ENCODE measurements around the gene EEF1AKMT3.

- TF ChIP-seq, protein P1, sequence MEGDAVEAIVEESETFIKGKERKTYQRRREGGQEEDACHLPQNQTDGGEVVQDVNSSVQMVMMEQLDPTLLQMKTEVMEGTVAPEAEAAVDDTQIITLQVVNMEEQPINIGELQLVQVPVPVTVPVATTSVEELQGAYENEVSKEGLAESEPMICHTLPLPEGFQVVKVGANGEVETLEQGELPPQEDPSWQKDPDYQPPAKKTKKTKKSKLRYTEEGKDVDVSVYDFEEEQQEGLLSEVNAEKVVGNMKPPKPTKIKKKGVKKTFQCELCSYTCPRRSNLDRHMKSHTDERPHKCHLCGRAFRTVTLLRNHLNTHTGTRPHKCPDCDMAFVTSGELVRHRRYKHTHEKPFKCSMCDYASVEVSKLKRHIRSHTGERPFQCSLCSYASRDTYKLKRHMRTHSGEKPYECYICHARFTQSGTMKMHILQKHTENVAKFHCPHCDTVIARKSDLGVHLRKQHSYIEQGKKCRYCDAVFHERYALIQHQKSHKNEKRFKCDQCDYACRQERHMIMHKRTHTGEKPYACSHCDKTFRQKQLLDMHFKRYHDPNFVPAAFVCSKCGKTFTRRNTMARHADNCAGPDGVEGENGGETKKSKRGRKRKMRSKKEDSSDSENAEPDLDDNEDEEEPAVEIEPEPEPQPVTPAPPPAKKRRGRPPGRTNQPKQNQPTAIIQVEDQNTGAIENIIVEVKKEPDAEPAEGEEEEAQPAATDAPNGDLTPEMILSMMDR (IDR thresholded peaks at IDR 0.05 in 4 of 5, conservative IDR thresholded peaks at IDR 0.05 in 1 of 5): no peak
- TF ChIP-seq POLR2A (IDR thresholded peaks at IDR 0.05): no peak
These were observed 41.8 kb downstream of the EEF1AKMT3 start for GRCh38 chr12:57813971-57814772.

Measured in gastrocnemius medialis (tissue), 4 donors.